WTC11 (cell line): ENCODE results near the gene RAB8B. TPM values are rescaled to one million over a fixed set of nuclear protein-coding genes. Genes with fewer than 3 reads are reported as not detected.

ENCODE experiments used
- ATAC-seq: fragments of 200-7000 bp; cut with Tn5 transposase; 2 replicates; pipeline ENCODE4 v1.10.0; 2021; ENCODE audit warnings: mild to moderate bottlenecking, moderate library complexity
- CTCF ChIA-PET: fragments of 300-600 bp; sonication (Branson Sonifier 250); formaldehyde crosslinking; loops from one replicate; lab custom pipeline; 2021; ENCODE audit warnings: antibody characterized with exemption; lab: Charles Lee
- POLR2A ChIA-PET: fragments of 350-600 bp; sonication (Branson Sonifier 250); formaldehyde crosslinking; loops from one replicate; lab custom pipeline; 2021; ENCODE audit warnings: antibody characterized with exemption; lab: Charles Lee
- DNase-seq: peaks from one replicate; pipeline ENCODE4 v3.0.0; 2021; ENCODE audit warnings: low spot score
- H3K27ac Mint-ChIP-seq: 2 replicates; pipeline ENCODE4 v1.8.0; 2021; ENCODE audit warnings: mixed read lengths
- H3K27me3 Mint-ChIP-seq: 2 replicates; pipeline ENCODE4 v1.8.0; 2021; ENCODE audit warnings: low read depth, mild to moderate bottlenecking, moderate library complexity, mixed read lengths
- H3K36me3 Mint-ChIP-seq: 2 replicates; pipeline ENCODE4 v1.8.0; 2021; ENCODE audit warnings: mixed read lengths
- H3K4me1 Mint-ChIP-seq: 2 replicates; pipeline ENCODE4 v1.8.0; 2022; ENCODE audit warnings: mixed read lengths
- H3K4me3 Mint-ChIP-seq: 2 replicates; pipeline ENCODE4 v1.8.0; 2021; ENCODE audit warnings: mild to moderate bottlenecking, moderate library complexity, mixed read lengths
- H3K9me3 Mint-ChIP-seq: 2 replicates; pipeline ENCODE4 v1.8.0; 2021; ENCODE audit warnings: mixed read lengths
- AR ChIP-seq: fragments of 250-450 bp; sonication (Bioruptor Pico); IDR thresholded peaks from 2 replicates; pipeline ENCODE4 v1.9.0; 2021; ENCODE audit warnings: mild to moderate bottlenecking
- ARID4B ChIP-seq: sonication (generic); formaldehyde crosslinking; IDR thresholded peaks from 2 replicates; pipeline ENCODE4 v1.8.0; 2023; ENCODE audit warnings: missing genetic modification reagents, mild to moderate bottlenecking, borderline replicate concordance
- ATF2 ChIP-seq: sonication (generic); formaldehyde crosslinking; IDR thresholded peaks from 2 replicates; pipeline ENCODE4 v1.8.1; 2022; ENCODE audit warnings: low read depth, missing genetic modification reagents, borderline replicate concordance
- CREB1 ChIP-seq: sonication (generic); formaldehyde crosslinking; IDR thresholded peaks from 2 replicates; pipeline ENCODE4 v1.8.0; 2023; ENCODE audit warnings: mild to moderate bottlenecking, missing genetic modification reagents
- CTCF ChIP-seq: fragments of 200-600 bp; IDR thresholded peaks from 2 replicates; pipeline ENCODE4 v1.8.0; 2022; ENCODE audit warnings: antibody characterized with exemption
- E2F1 ChIP-seq: sonication (generic); formaldehyde crosslinking; IDR thresholded peaks from 2 replicates; pipeline ENCODE4 v1.8.0; 2022; ENCODE audit warnings: mild to moderate bottlenecking, missing genetic modification reagents
- ERG ChIP-seq: fragments of 250-450 bp; sonication (Bioruptor Pico); IDR thresholded peaks from 2 replicates; pipeline ENCODE4 v1.8.0; 2021; ENCODE audit warnings: mild to moderate bottlenecking
- ESRRA ChIP-seq: sonication (generic); formaldehyde crosslinking; IDR thresholded peaks from 2 replicates; pipeline ENCODE4 v1.8.1; 2022; ENCODE audit warnings: mild to moderate bottlenecking, missing genetic modification reagents, borderline replicate concordance
- ETV6 ChIP-seq: sonication (generic); formaldehyde crosslinking; IDR thresholded peaks from 2 replicates; pipeline ENCODE4 v1.8.1; 2022; ENCODE audit warnings: mild to moderate bottlenecking, missing genetic modification reagents
- IRF1 ChIP-seq: sonication (generic); formaldehyde crosslinking; IDR thresholded peaks from 2 replicates; pipeline ENCODE4 v1.8.0; 2023; ENCODE audit warnings: missing genetic modification reagents
- SOX15 ChIP-seq: fragments of 250-450 bp; sonication (Bioruptor Pico); IDR thresholded peaks from 2 replicates; pipeline ENCODE4 v1.9.0; 2021; ENCODE audit warnings: mild to moderate bottlenecking
- ZNF532 ChIP-seq: fragments of 250-450 bp; sonication (Bioruptor Pico); IDR thresholded peaks from 2 replicates; pipeline ENCODE4 v1.9.0; 2021; ENCODE audit warnings: mild to moderate bottlenecking, borderline replicate concordance
- ZNF671 ChIP-seq: fragments of 250-450 bp; sonication (Bioruptor Pico); IDR thresholded peaks from 2 replicates; pipeline ENCODE4 v1.8.0; 2021; ENCODE audit warnings: mild to moderate bottlenecking
- total RNA-seq: library from RNA; stranded (reverse); gene quantifications from 3 replicates; pipeline ENCODE4 v1.2.3, GENCODE V29; 2021

Gene RAB8B
- total RNA-seq, 1 experiment from 2014 or later: 32.5 TPM

GRCh38 chr15:63288342-63288741 lies 98.9 kb downstream of the RAB8B start (continued):
- TF ChIP-seq CREB1 (CRISPR knock-in tag) (no peak), ZNF671 (CRISPR knock-in tag) (no peak), ETV6 (CRISPR knock-in tag) (no peak), ZNF532 (CRISPR knock-in tag) (no peak)
- TF ChIP-seq, all 79 proteins: peak for 0

- Mint-ChIP-seq H3K36me3 (no peaks in the 10 kb centered on the region; the same call in 1 of the 2 replicates), H3K9me3 (no peaks in the 10 kb centered on the region), H3K4me1 (peaks cover 9% of the 10 kb centered on the region), H3K27ac (no peak overlapping the region), H3K27me3 (no peaks in the 10 kb centered on the region), H3K4me3 (no peak overlapping the region)
- ATAC-seq (no peak), DNase-seq (no peak)
- TF ChIP-seq E2F1: no peak
- TF ChIP-seq SOX15 (CRISPR knock-in tag): no peak
- peak; percentile 40; the same call in 1 of the 2 replicates for TF ChIP-seq CTCF
- POLR2A ChIA-PET: no interaction called here
- CTCF ChIA-PET: interaction anchor here (1.1 to 2.4 kb wide), 4 partner anchors 107 to 242 kb away, joined by 3 to 7 read pairs (median 4); no protein-coding TSS in a partner anchor
Observed at GRCh38 chr15:63288778-63289378, 99.5 kb downstream of the RAB8B start.

- no peaks in the 10 kb centered on the region for H3K9me3 Mint-ChIP-seq
- H3K27me3 Mint-ChIP-seq: no peaks in the 10 kb centered on the region
- CTCF ChIA-PET: interaction anchor here (0.9 to 2.2 kb wide), 7 partner anchors 23 to 308 kb away, joined by 3 to 11 read pairs (median 3); partner anchors contain the start of gene CA12
- POLR2A ChIA-PET: no interaction called here
- DNase-seq (no peak), ATAC-seq (no peak)
- no peak overlapping the region for H3K4me3 Mint-ChIP-seq
- peaks cover 6% of the 10 kb centered on the region for H3K36me3 Mint-ChIP-seq
- peaks cover 9% of the 10 kb centered on the region for H3K4me1 Mint-ChIP-seq
- H3K27ac Mint-ChIP-seq: no peak overlapping the region
- TF ChIP-seq ATF2 (CRISPR knock-in tag): no peak
- TF ChIP-seq ESRRA (CRISPR knock-in tag): no peak
- no peak for TF ChIP-seq ARID4B (CRISPR knock-in tag)
- TF ChIP-seq ERG: no peak
- TF ChIP-seq IRF1 (CRISPR knock-in tag): no peak
- TF ChIP-seq AR (CRISPR knock-in tag): no peak
Observed at GRCh38 chr15:63291507-63291906, 102.1 kb downstream of the RAB8B start.
